Measurements from ENCODE around the gene MED13. TPM values are rescaled to one million over a fixed set of nuclear protein-coding genes. Genes with fewer than 3 reads are reported as not detected.
"Not testable (repeated sequence)": the region's sequence is repeated elsewhere in the genome, so short reads cannot be mapped to it uniquely, and the experiment has no call there.

Gene MED13
- total RNA-seq, 4 donors from 2014 or later: 54.2 to 83.6 (median 61.8) TPM

GRCh38 chr17:62080647-62081046, 15.6 kb upstream of the MED13 start:
- H3K4me3 ChIP-seq (ENCODE audit: low read depth, poor library complexity, severe bottlenecking): no peak overlapping the region
- DNase-seq (ENCODE audit: low spot score in 2 of 2): no peak
- intact Hi-C loops (cut with DNase I; ENCODE audit: low total_unique reads): no loop called here
- WGBS, 2 donors: 83 to 90% methylated on average over 4 of the region's 4 CpGs
- no peak for TF ChIP-seq POLR2A (IDR thresholded peaks at IDR 0.05)
- TF ChIP-seq, protein P1, sequence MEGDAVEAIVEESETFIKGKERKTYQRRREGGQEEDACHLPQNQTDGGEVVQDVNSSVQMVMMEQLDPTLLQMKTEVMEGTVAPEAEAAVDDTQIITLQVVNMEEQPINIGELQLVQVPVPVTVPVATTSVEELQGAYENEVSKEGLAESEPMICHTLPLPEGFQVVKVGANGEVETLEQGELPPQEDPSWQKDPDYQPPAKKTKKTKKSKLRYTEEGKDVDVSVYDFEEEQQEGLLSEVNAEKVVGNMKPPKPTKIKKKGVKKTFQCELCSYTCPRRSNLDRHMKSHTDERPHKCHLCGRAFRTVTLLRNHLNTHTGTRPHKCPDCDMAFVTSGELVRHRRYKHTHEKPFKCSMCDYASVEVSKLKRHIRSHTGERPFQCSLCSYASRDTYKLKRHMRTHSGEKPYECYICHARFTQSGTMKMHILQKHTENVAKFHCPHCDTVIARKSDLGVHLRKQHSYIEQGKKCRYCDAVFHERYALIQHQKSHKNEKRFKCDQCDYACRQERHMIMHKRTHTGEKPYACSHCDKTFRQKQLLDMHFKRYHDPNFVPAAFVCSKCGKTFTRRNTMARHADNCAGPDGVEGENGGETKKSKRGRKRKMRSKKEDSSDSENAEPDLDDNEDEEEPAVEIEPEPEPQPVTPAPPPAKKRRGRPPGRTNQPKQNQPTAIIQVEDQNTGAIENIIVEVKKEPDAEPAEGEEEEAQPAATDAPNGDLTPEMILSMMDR (IDR thresholded peaks at IDR 0.05): no peak

DNA sequence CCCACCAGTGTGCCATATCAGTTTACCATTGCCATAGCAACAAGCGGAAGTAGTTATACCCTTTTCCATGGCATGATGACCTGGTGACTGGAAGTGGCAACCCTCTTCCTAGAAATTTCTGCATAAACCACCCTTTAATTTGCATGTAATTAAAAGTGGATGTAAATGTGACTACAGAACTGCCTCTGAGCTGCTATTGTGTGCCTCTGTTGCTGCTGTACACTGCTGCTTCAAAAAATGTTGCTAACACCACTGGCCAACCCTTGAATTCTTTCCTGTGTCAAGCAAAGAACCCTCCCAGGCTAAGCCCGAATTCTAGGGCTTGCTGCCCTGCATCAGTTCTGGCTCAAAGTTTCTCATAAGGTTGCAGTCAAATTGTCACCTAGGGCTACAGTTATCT, 12.9 kb upstream of the MED13 start:
- TF ChIP-seq POLR2A (IDR thresholded peaks at IDR 0.05): no peak
- TF ChIP-seq, protein P1 (IDR thresholded peaks at IDR 0.05): no peak
- WGBS, 2 donors: 67 to 74% methylated on average over 2 of the region's 2 CpGs
- no peak overlapping the region for H3K4me3 ChIP-seq (ENCODE audit: low read depth, poor library complexity, severe bottlenecking)
- intact Hi-C loops (cut with DNase I; ENCODE audit: low total_unique reads): no loop called here
- no peak for DNase-seq (ENCODE audit: low spot score in 2 of 2)

DNA sequence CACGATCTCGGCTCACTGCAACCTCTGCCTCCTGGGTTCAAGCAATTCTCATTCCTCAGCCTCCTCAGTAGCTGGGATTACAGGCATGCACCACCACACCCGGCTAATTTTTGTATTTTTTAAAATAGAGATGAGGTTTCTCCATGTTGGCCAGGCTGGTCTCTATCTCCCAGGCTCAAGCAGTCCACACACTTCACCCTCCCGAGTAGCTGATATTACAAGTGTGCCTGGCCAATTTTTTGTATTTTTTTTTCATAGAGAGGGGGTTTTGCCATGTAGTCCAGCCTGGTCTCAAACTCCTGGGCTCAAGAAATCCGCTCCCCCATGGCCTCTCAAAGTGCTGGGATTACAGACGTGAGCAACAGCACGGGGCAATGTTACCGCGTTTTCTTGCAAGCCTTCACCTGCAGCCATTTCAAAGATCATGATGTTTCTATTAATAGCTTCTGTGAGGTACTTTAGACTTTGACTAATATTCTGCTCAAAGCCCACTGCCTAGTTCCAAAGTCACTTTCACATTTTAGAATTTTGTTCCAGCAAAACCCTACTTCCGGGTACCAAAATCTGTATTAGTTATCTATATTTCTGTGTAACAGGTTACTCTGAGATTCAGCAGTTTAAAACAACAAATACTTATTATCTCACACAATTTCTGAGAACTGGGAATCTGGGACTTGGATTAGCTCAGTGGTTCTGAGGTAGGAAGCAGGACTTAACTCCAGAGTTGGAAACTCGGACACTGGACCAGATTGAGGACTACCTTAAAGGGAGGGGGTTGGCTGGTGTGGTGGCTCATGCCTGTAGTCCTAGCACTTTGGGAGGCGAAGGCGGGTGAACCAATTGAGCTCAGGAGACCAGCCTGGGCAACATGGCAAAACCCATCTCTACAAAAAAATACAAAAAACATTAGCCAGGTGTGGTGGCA, 12.0 kb upstream of the MED13 start:
- intact Hi-C loops (cut with DNase I; ENCODE audit: low total_unique reads): no loop called here
- 73 to 74% methylated on average over 13 of the region's 13 CpGs for WGBS, 2 donors
- H3K4me3 ChIP-seq (ENCODE audit: low read depth, poor library complexity, severe bottlenecking): no peak overlapping the region
- TF ChIP-seq, protein P1 (IDR thresholded peaks at IDR 0.05): no peak
- no peak for TF ChIP-seq POLR2A (IDR thresholded peaks at IDR 0.05)
- peak in 1 of 2 donors; percentile 62 for DNase-seq (ENCODE audit: low spot score in 2 of 2)

- TF ChIP-seq, protein P1 (IDR thresholded peaks at IDR 0.05): no peak
- no peak for TF ChIP-seq POLR2A (IDR thresholded peaks at IDR 0.05)
- 81 to 82% methylated on average over 3 of the region's 3 CpGs for WGBS, 2 donors
- DNase-seq (ENCODE audit: low spot score in 2 of 2): no peak
- intact Hi-C loops (cut with DNase I; ENCODE audit: low total_unique reads): no loop called here
- no peak overlapping the region for H3K4me3 ChIP-seq (ENCODE audit: low read depth, poor library complexity, severe bottlenecking)
These were observed 10.3 kb upstream of the MED13 start for GRCh38 chr17:62075308-62075815.

DNA sequence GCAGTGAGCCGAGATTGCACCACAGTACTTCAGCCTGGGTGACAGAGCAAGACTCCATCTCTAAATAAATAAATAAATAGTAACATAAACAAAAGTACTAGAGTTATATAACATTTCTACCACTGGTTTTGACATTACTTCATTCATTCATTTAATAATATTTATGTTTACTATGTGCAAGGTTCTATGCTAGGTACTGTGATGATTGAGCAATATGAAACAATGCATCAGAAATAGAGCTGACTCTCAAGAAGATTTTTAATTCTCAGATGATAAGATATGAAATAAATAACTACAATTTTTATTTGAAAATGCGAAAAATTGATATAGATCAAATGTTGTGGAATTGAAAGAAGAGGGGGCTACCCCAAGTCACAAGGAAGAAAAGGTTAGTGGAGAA, 8.9 kb upstream of the MED13 start:
- intact Hi-C loops (cut with DNase I; ENCODE audit: low total_unique reads): no loop called here
- no peak for DNase-seq (ENCODE audit: low spot score in 2 of 2)
- H3K4me3 ChIP-seq (ENCODE audit: low read depth, poor library complexity, severe bottlenecking): no peak overlapping the region
- 92 to 95% methylated on average over 2 of the region's 2 CpGs for WGBS, 2 donors
- TF ChIP-seq, protein P1 (IDR thresholded peaks at IDR 0.05): no peak
- no peak for TF ChIP-seq POLR2A (IDR thresholded peaks at IDR 0.05)

- H3K4me3 ChIP-seq (ENCODE audit: low read depth, poor library complexity, severe bottlenecking); intact Hi-C loops (cut with DNase I; ENCODE audit: low total_unique reads); DNase-seq (ENCODE audit: low spot score in 2 of 2): not testable (repeated sequence)
- 87 to 90% methylated on average over 21 of the region's 21 CpGs for WGBS, 2 donors
These were observed 7.8 kb upstream of the MED13 start for GRCh38 chr17:62072855-62073254.
